GM12878 (cell line): ENCODE results near the gene AIG1. TPM values are rescaled to one million over a fixed set of nuclear protein-coding genes. Genes with fewer than 3 reads are reported as not detected.

Experiments used
- ATAC-seq: fragments of 200-7000 bp; cut with Tn5 transposase; 3 replicates; pipeline ENCODE4 v1.9.1; 2020; ENCODE audit warnings: mild to moderate bottlenecking, moderate library complexity
- BruUV-seq: library from RNA; stranded (reverse); fragments of 400-500 nt; replicated peaks from 2 replicates; lab custom pipeline; 2021; lab: Mats Ljungman, UMichigan
- CTCF ChIA-PET: fragments of 300-600 bp; sonication (Branson Sonifier 250); formaldehyde crosslinking; extraction: SDS; loops from one replicate; lab custom pipeline; 2021; ENCODE audit warnings: inconsistent platforms; lab: Yijun Ruan, JAX
- POLR2A ChIA-PET: fragments of 350-600 bp; formaldehyde crosslinking; extraction: SDS; loops from one replicate; lab custom pipeline; 2021; ENCODE audit warnings: inconsistent platforms; lab: Charles Lee
- RAD21 ChIA-PET: fragments of 300-600 bp; sonication (Branson Sonifier 250); formaldehyde crosslinking; loops from one replicate; lab custom pipeline; 2023; ENCODE audit warnings: antibody characterized with exemption; ENCODE audit not compliant: unreplicated experiment; lab: Charles Lee
- SMC1A ChIA-PET: fragments of 300-600 bp; sonication (Branson Sonifier 250); formaldehyde crosslinking; loops from one replicate; lab custom pipeline; 2023; ENCODE audit not compliant: unreplicated experiment, uncharacterized antibody; lab: Charles Lee
- DNase-seq: peaks from one replicate; pipeline ENCODE4 v3.0.0-alpha.2; 2011; ENCODE audit warnings: low read depth, low spot score
- FAIRE-seq: peaks from 3 replicates; lab custom pipeline; 2011; peaks lifted over from hg19 to GRCh38; lab: Jason Lieb, UNC
- H2AFZ ChIP-seq: 2 replicates; pipeline ENCODE4 v1.6.0; 2011; ENCODE audit warnings: low read depth, low read length, control low read depth; ENCODE audit not compliant: control insufficient read depth
- H3K27ac ChIP-seq: 2 replicates; pipeline ENCODE4 v1.5.1; 2011; ENCODE audit warnings: control low read depth; ENCODE audit not compliant: control insufficient read depth, insufficient read depth
- H3K27me3 ChIP-seq, 2 experiments: replicated peaks in 1 of 2; 2 replicates each; pipeline versions ENCODE4 v1.6.0 to v1.6.1; 2011; ENCODE audit warnings: low read length in 1 of 2; ENCODE audit not compliant: control insufficient read depth in 2 of 2, insufficient read depth in 2 of 2
- H3K36me3 ChIP-seq, 2 experiments: 2 replicates each; pipeline ENCODE4 v1.5.1; 2011; ENCODE audit warnings: low read length in 1 of 2; ENCODE audit not compliant: control insufficient read depth in 2 of 2, insufficient read depth in 2 of 2
- H3K4me1 ChIP-seq: 2 replicates; pipeline ENCODE4 v1.6.1; 2011; ENCODE audit warnings: mild to moderate bottlenecking, low read length, moderate library complexity, mixed read lengths; ENCODE audit not compliant: control insufficient read depth, insufficient read depth
- H3K4me2 ChIP-seq: 2 replicates; pipeline ENCODE4 v1.6.0; 2011; ENCODE audit warnings: control low read depth; ENCODE audit not compliant: control insufficient read depth, insufficient read depth
- H3K4me3 ChIP-seq: fragments of 200-600 bp; sonication (generic); 2 replicates; pipeline ENCODE4 v1.5.1; 2016
- H3K79me2 ChIP-seq: 2 replicates; pipeline ENCODE4 v1.6.0; 2011; ENCODE audit warnings: low read length; ENCODE audit not compliant: control insufficient read depth, insufficient read depth
- H3K9ac ChIP-seq: 2 replicates; pipeline ENCODE4 v1.8.0; 2011; ENCODE audit warnings: low read length, control low read depth, mixed read lengths; ENCODE audit not compliant: control insufficient read depth, insufficient read depth
- H3K9me3 ChIP-seq: replicated peaks from 3 replicates; pipeline ENCODE4 v1.5.1; 2011; ENCODE audit warnings: mild to moderate bottlenecking, low read length; ENCODE audit not compliant: control insufficient read depth, insufficient read depth
- H4K20me1 ChIP-seq: 2 replicates; pipeline ENCODE4 v1.6.0; 2011; ENCODE audit not compliant: control insufficient read depth, insufficient read depth
- ATF7 ChIP-seq: fragments of 450-650 bp; IDR thresholded peaks from 2 replicates; pipeline ENCODE4 v1.6.1; 2016; ENCODE audit warnings: low read depth, mild to moderate bottlenecking
- CBX5 ChIP-seq: sonication (generic); IDR thresholded peaks from 2 replicates; pipeline ENCODE4 v1.6.1; 2016; ENCODE audit warnings: low read depth, moderate library complexity, mild to moderate bottlenecking, inconsistent platforms
- CEBPB ChIP-seq, 2 experiments: fragments of 150-350 bp in 1 of 2; IDR thresholded peaks; 2 replicates each; pipeline ENCODE4 v1.6.1; 2012 to 2014; ENCODE audit warnings: low read depth in 2 of 2, low read length in 2 of 2, borderline replicate concordance in 1 of 2, inconsistent platforms in 1 of 2
- CHD1 ChIP-seq: IDR thresholded peaks from 2 replicates; pipeline ENCODE4 v1.6.1; 2012; ENCODE audit warnings: low read depth, low read length, improper control_type of control experiment
- E2F4 ChIP-seq: IDR thresholded peaks from 2 replicates; pipeline ENCODE4 v1.6.1; 2012; ENCODE audit warnings: low read depth, low read length, improper control_type of control experiment
- ESRRA ChIP-seq: IDR thresholded peaks from 2 replicates; pipeline ENCODE4 v1.6.1; 2012; ENCODE audit warnings: mild to moderate bottlenecking, low read length, improper control_type of control experiment
- HDAC6 ChIP-seq: fragments of 200-600 bp; sonication (generic); IDR thresholded peaks from one replicate; pipeline ENCODE4 v1.8.0; 2017; ENCODE audit warnings: antibody characterized with exemption; ENCODE audit not compliant: unreplicated experiment
- IRF4 ChIP-seq: IDR thresholded peaks from 2 replicates; pipeline ENCODE4 v1.6.1; 2011; ENCODE audit warnings: low read depth, low read length
- MTA3 ChIP-seq: IDR thresholded peaks from 2 replicates; pipeline ENCODE4 v1.6.1; 2012; ENCODE audit warnings: low read length, inconsistent platforms, borderline replicate concordance
- NR2C2 ChIP-seq: IDR thresholded peaks from 2 replicates; pipeline ENCODE4 v1.6.1; 2011; ENCODE audit warnings: borderline replicate concordance, low read depth; ENCODE audit not compliant: control insufficient read depth, insufficient read length
- POU2F2 ChIP-seq: IDR thresholded peaks from 3 replicates; pipeline ENCODE4 v1.6.1; 2011; ENCODE audit warnings: low read depth, mild to moderate bottlenecking, low read length, borderline replicate concordance
- STAT1 ChIP-seq: fragments of 450-650 bp; conservative IDR thresholded peaks from 2 replicates; pipeline ENCODE4 v1.6.1; 2014; ENCODE audit warnings: antibody characterized with exemption, mild to moderate bottlenecking
- STAT3 ChIP-seq: IDR thresholded peaks from 2 replicates; pipeline ENCODE4 v1.6.1; 2011; ENCODE audit warnings: low read depth, low read length, improper control_type of control experiment
- ZNF274 ChIP-seq: IDR thresholded peaks from one replicate; pipeline ENCODE4 v1.8.0; 2011; ENCODE audit not compliant: insufficient read length, insufficient read depth
- ZNF384 ChIP-seq: IDR thresholded peaks from 2 replicates; pipeline ENCODE4 v1.6.1; 2012; ENCODE audit warnings: low read depth, mild to moderate bottlenecking, low read length, improper control_type of control experiment, borderline replicate concordance
- WGBS: methylation state at CpG from one replicate; pipeline ENCODE4 v1.1.6; 2016; ENCODE audit warnings: low lambda C conversion rate; ENCODE audit not compliant: insufficient replicate concordance, insufficient coverage; ENCODE audit errors: missing lambda C conversion rate; 5-methylcytosine and 5-hydroxymethylcytosine counted together
- in situ Hi-C: fragments of 300-500 bp; cut with MboI; formaldehyde crosslinking; loops from 9 replicates; pipeline ENCODE4 v1.14.3; 2018; ENCODE audit warnings: mixed read lengths
- intact Hi-C: fragments of 100-400 bp; cut with micrococcal nuclease; formaldehyde crosslinking; loops from one replicate; pipeline ENCODE4 v1.14.2; 2022; ENCODE audit not compliant: unreplicated experiment
- polyA plus RNA-seq, 11 experiments: library from polyadenylated mRNA; depleted of rRNA in 4 of 11; unstranded in 6 of 11; stranded (reverse) in 5 of 11; fragments of >200 nt; fragmentation: Nextera tagmentation in 4 of 11; fragmentation: Illumina TruSeq in 1 of 11; extraction: Ambion mirVana in 4 of 11; extraction: Trizol in 1 of 11; gene quantifications; 1 replicate in 1 of 11; 2 replicates in 10 of 11; pipeline versions ENCODE4 v1.2.1 to v1.2.3, GENCODE V29; 2011 to 2016; ENCODE audit warnings: inconsistent platforms in 2 of 11, missing spikeins in 2 of 11, low read depth in 1 of 11
- total RNA-seq, 4 experiments: library from RNA; depleted of rRNA in 3 of 4; stranded (reverse); fragments of >200 nt in 3 of 4; fragmentation: Illumina TruSeq in 1 of 4; extraction: Trizol in 1 of 4; gene quantifications; 2 replicates each; pipeline versions ENCODE4 v1.2.1 to v1.2.3, GENCODE V29; 2013 to 2021
- TF ChIP-seq, protein P1 (sequence below): IDR thresholded peaks from 2 replicates; pipeline ENCODE4 v1.6.1; 2011; ENCODE audit warnings: borderline replicate concordance, low read depth, mild to moderate bottlenecking, moderate library complexity, mixed read lengths, low read length; ENCODE audit not compliant: insufficient read depth; ENCODE audit errors: extremely low read length

The AIG1 gene
- total and polyA plus RNA-seq, 10 of the 15 experiments (the other 5 are each of a cell fraction or from before 2014, with no cell fraction given): 27.0 to 74.5 (median 36.4) TPM

DNA sequence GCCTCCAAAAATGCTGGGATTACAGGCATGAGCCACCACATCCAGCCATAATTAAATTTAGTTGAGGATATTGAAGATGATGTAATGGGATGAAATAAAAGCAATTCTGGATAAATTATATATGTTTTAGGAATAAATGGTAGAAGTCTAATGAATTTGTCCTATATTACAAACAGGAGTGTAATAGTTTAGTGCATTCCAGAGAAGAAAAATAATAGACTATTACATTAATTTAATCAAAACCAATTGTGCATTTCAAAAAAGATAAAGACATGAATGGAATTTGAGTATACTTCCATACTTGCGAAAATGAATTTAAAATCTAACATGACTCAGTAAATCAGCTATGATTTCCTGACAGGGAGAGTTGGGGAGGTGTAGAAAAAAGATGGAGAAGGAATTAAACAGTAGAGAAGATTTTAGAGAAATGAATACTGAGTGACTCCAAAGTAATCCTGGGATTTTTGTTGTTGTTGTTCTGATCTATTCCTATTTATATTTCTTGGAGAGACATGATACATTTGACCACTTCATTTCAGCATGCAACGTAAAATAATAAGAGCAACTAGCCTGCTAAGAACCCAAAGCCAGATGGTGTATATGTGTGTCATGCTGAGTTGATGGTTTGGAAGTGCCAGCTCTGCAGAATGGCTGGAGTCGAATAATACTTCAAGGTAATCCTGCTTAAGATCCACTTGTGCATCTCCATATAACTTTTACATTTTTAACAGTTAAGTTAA lies 67.4 kb downstream of the AIG1 start:
- H3K4me2 ChIP-seq: no peak overlapping the region
- no peak overlapping the region for H3K9ac ChIP-seq
- ATAC-seq: no peak
- intact Hi-C loops (no loop called here), in situ Hi-C loops (no loop called here)
- H3K9me3 ChIP-seq: peaks cover 3% of the 10 kb centered on the region
- no peak overlapping the region for H3K27ac ChIP-seq
- no peak for FAIRE-seq
- H3K79me2 ChIP-seq: no peaks in the 10 kb centered on the region
- H3K4me1 ChIP-seq: 0 out of 2 replicates have a peak, but pooled peaks cover 4% of the 10 kb centered on the region
- H4K20me1 ChIP-seq: no peaks in the 10 kb centered on the region
- WGBS: 94% methylated on average over 3 of the region's 3 CpGs
- ChIA-PET CTCF (no interaction called here), POLR2A (no interaction called here), RAD21 (no interaction called here), SMC1A (interaction anchor here (0.5 kb wide), 1 partner anchor 1225 kb away, joined by 4 read pairs; no protein-coding TSS in a partner anchor)
- H2AFZ ChIP-seq: no peak overlapping the region
- BruUV-seq: no TSS peak
- TF ChIP-seq MTA3 (no peak), ATF7 (no peak), HDAC6 (no peak), STAT1 (no peak), ZNF384 (no peak), POU2F2 (no peak), ZNF274 (no peak), ESRRA (no peak), E2F4 (no peak), STAT3 (no peak), CHD1 (no peak), IRF4 (no peak), CEBPB (IDR thresholded peaks at IDR 0.05; ENCODE audit: borderline replicate concordance in 1 of 2, low read depth in 2 of 2, low read length in 2 of 2) (no peak), CBX5 (no peak), NR2C2 (no peak)
- TF ChIP-seq, protein P1, sequence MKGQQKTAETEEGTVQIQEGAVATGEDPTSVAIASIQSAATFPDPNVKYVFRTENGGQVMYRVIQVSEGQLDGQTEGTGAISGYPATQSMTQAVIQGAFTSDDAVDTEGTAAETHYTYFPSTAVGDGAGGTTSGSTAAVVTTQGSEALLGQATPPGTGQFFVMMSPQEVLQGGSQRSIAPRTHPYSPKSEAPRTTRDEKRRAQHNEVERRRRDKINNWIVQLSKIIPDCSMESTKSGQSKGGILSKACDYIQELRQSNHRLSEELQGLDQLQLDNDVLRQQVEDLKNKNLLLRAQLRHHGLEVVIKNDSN: no peak
- DNase-seq: no peak
- H3K27me3 ChIP-seq: no peaks in the 10 kb centered on the region
- H3K36me3 ChIP-seq: no peaks in the 10 kb centered on the region
- H3K4me3 ChIP-seq: no peak overlapping the region
